HEK293 (cell line): ENCODE measurements around the gene RHEX.

Experiments used
- CTCF ChIA-PET: fragments of 350-600 bp; formaldehyde crosslinking; extraction: SDS; loops from one replicate; lab custom pipeline; 2021; ENCODE audit warnings: antibody characterized with exemption; lab: Yijun Ruan, JAX
- POLR2A ChIA-PET: fragments of 300-600 bp; formaldehyde crosslinking; extraction: SDS; loops from one replicate; lab custom pipeline; 2020; ENCODE audit warnings: antibody characterized with exemption, inconsistent platforms; lab: Yijun Ruan, JAX
- H3K27ac ChIP-seq: fragments of 200-500 bp; sonication (Bioruptor generic); 2 replicates; pipeline ENCODE4 v1.5.1; 2014; ENCODE audit warnings: low read depth, low read length, control low read depth, inconsistent platforms; ENCODE audit errors: extremely low read depth
- H3K36me3 ChIP-seq, 2 experiments: fragments of 200-500 bp in 1 of 2; sonication (Bioruptor generic) in 1 of 2; 1 replicate in 1 of 2; 2 replicates in 1 of 2; pipeline ENCODE4 v1.5.1; 2014 to 2017; ENCODE audit warnings: inconsistent platforms in 2 of 2, low read length in 2 of 2; ENCODE audit not compliant: control insufficient read depth in 2 of 2, insufficient read depth in 1 of 2
- H3K4me1 ChIP-seq: fragments of 200-500 bp; sonication (Bioruptor generic); 2 replicates; pipeline ENCODE4 v1.5.1; 2014; ENCODE audit warnings: mild to moderate bottlenecking, low read length, inconsistent platforms; ENCODE audit not compliant: control insufficient read depth, insufficient read depth
- H3K4me3 ChIP-seq: 2 replicates; pipeline ENCODE4 v1.5.1; 2011; ENCODE audit warnings: low read depth, mild to moderate bottlenecking, control low read depth, low read length, moderate library complexity
- H3K9me3 ChIP-seq: fragments of 200-500 bp; sonication (Bioruptor generic); 2 replicates; pipeline ENCODE4 v1.5.1; 2014; ENCODE audit warnings: low read depth, low read length, inconsistent platforms; ENCODE audit not compliant: control insufficient read depth, insufficient read depth
- KLF7 ChIP-seq: fragments of 450-650 bp; formaldehyde crosslinking; IDR thresholded peaks from 2 replicates; pipeline ENCODE4 v1.5.1; 2016; ENCODE audit warnings: missing biosample characterization, missing genetic modification characterization, borderline replicate concordance
- PRDM10 ChIP-seq: fragments of 450-650 bp; formaldehyde crosslinking; IDR thresholded peaks from 2 replicates; pipeline ENCODE4 v1.5.1; 2016; ENCODE audit warnings: missing biosample characterization, missing genetic modification characterization
- SP3 ChIP-seq: fragments of 450-650 bp; formaldehyde crosslinking; IDR thresholded peaks from 2 replicates; pipeline ENCODE4 v1.5.1; 2016; ENCODE audit warnings: missing biosample characterization, missing genetic modification characterization
- ZNF157 ChIP-seq: fragments of 450-650 bp; formaldehyde crosslinking; IDR thresholded peaks from 2 replicates; pipeline ENCODE4 v1.5.1; 2016; ENCODE audit warnings: missing biosample characterization, missing genetic modification characterization
- ZNF292 ChIP-seq: fragments of 450-650 bp; formaldehyde crosslinking; IDR thresholded peaks from 2 replicates; pipeline ENCODE4 v1.5.1; 2016; ENCODE audit warnings: low read depth, missing biosample characterization, missing genetic modification characterization, borderline replicate concordance
- ZNF350 ChIP-seq: fragments of 450-650 bp; formaldehyde crosslinking; IDR thresholded peaks from 2 replicates; pipeline ENCODE4 v1.5.0; 2017; ENCODE audit warnings: missing biosample characterization, mild to moderate bottlenecking, missing genetic modification characterization
- ZNF391 ChIP-seq: fragments of 450-650 bp; formaldehyde crosslinking; IDR thresholded peaks from 2 replicates; pipeline ENCODE4 v1.5.1; 2016; ENCODE audit warnings: low read depth, missing biosample characterization, missing genetic modification characterization, borderline replicate concordance
- ZNF433 ChIP-seq: fragments of 450-650 bp; formaldehyde crosslinking; IDR thresholded peaks from 2 replicates; pipeline ENCODE4 v1.5.1; 2016; ENCODE audit warnings: missing biosample characterization, missing genetic modification characterization, low read depth
- ZNF48 ChIP-seq: fragments of 450-650 bp; formaldehyde crosslinking; IDR thresholded peaks from 2 replicates; pipeline ENCODE4 v1.5.1; 2016; ENCODE audit warnings: missing biosample characterization, missing genetic modification characterization
- ZNF510 ChIP-seq: fragments of 450-650 bp; formaldehyde crosslinking; IDR thresholded peaks from 2 replicates; pipeline ENCODE4 v1.5.1; 2018; ENCODE audit warnings: mild to moderate bottlenecking, missing genetic modification characterization, missing biosample characterization; ENCODE audit not compliant: insufficient replicate concordance
- ZNF530 ChIP-seq: fragments of 450-650 bp; formaldehyde crosslinking; IDR thresholded peaks from 2 replicates; pipeline ENCODE4 v1.5.1; 2016; ENCODE audit warnings: low read depth, missing biosample characterization, missing genetic modification characterization
- ZNF555 ChIP-seq: fragments of 450-650 bp; formaldehyde crosslinking; conservative IDR thresholded peaks from 2 replicates; pipeline ENCODE4 v1.5.1; 2017; ENCODE audit warnings: missing biosample characterization, mild to moderate bottlenecking, missing genetic modification characterization, inconsistent platforms
- ZNF768 ChIP-seq: fragments of 450-650 bp; formaldehyde crosslinking; IDR thresholded peaks from 2 replicates; pipeline ENCODE4 v1.5.1; 2018; ENCODE audit warnings: missing biosample characterization, mild to moderate bottlenecking, missing genetic modification characterization
- TF ChIP-seq, protein P1 (sequence below): fragments of 450-650 bp; formaldehyde crosslinking; IDR thresholded peaks from 2 replicates; pipeline ENCODE4 v1.5.1; 2016; ENCODE audit warnings: missing biosample characterization, missing genetic modification characterization
- TF ChIP-seq, protein P2 (sequence below): fragments of 450-650 bp; formaldehyde crosslinking; IDR thresholded peaks from 2 replicates; pipeline ENCODE4 v1.5.1; 2016; ENCODE audit warnings: missing biosample characterization, missing genetic modification characterization
- TF ChIP-seq, protein P3 (sequence below): fragments of 450-650 bp; formaldehyde crosslinking; conservative IDR thresholded peaks from 2 replicates; pipeline ENCODE4 v1.5.1; 2016; ENCODE audit warnings: low read depth, missing biosample characterization, missing genetic modification characterization
- TF ChIP-seq, protein P4 (sequence below): fragments of 450-650 bp; formaldehyde crosslinking; IDR thresholded peaks from 2 replicates; pipeline ENCODE4 v1.5.1; 2017; ENCODE audit warnings: missing biosample characterization, missing genetic modification characterization

Gene RHEX

DNA sequence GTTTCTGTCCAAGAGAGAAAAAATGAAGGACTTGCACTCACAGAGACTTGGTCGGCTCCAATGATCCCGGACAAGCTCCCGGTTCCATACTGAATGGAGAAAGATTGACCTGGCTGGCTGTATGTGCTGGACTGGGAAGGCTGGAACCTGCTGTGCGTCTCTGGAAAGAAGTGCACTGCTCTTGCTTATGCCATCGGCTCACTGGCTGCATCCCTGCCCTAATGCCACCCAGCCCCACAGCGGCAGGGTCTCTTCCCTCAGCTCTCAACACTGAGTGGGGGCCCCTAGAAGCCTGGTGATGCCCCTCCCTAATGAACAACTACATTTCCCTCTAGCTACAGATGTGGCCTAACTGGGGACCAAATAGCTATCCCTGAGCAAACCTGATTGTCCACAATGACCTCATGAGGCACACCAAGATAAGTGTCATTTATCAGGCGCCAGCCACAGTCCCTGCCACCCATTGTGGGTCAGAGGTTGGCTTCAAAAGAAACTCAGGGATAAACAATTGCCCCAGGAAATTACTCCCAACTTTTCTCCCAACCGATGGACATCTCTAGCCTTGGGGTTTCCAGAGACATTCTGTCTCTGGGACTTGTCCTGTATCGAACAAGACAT, 31.9 kb upstream of the RHEX start:
- Histone ChIP-seq H3K4me1 (no peaks in the 10 kb centered on the region), H3K36me3 (no peaks in the 10 kb centered on the region), H3K27ac (no peak overlapping the region), H3K9me3 (no peaks in the 10 kb centered on the region), H3K4me3 (no peak overlapping the region)
- TF ChIP-seq ZNF768 (tag by site-specific recombination) (no peak), ZNF157 (tag by site-specific recombination) (no peak), ZNF433 (tag by site-specific recombination) (no peak), ZNF555 (tag by site-specific recombination) (no peak), SP3 (tag by site-specific recombination) (no peak), PRDM10 (tag by site-specific recombination) (no peak), ZNF391 (tag by site-specific recombination) (no peak), KLF7 (tag by site-specific recombination) (no peak), ZNF292 (tag by site-specific recombination) (no peak), ZNF510 (tag by site-specific recombination) (no peak), ZNF530 (tag by site-specific recombination) (no peak), ZNF350 (tag by site-specific recombination) (no peak), ZNF48 (tag by site-specific recombination) (no peak)
- TF ChIP-seq, protein P1, sequence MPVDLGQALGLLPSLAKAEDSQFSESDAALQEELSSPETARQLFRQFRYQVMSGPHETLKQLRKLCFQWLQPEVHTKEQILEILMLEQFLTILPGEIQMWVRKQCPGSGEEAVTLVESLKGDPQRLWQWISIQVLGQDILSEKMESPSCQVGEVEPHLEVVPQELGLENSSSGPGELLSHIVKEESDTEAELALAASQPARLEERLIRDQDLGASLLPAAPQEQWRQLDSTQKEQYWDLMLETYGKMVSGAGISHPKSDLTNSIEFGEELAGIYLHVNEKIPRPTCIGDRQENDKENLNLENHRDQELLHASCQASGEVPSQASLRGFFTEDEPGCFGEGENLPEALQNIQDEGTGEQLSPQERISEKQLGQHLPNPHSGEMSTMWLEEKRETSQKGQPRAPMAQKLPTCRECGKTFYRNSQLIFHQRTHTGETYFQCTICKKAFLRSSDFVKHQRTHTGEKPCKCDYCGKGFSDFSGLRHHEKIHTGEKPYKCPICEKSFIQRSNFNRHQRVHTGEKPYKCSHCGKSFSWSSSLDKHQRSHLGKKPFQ (tag by site-specific recombination): no peak
- TF ChIP-seq, protein P2, sequence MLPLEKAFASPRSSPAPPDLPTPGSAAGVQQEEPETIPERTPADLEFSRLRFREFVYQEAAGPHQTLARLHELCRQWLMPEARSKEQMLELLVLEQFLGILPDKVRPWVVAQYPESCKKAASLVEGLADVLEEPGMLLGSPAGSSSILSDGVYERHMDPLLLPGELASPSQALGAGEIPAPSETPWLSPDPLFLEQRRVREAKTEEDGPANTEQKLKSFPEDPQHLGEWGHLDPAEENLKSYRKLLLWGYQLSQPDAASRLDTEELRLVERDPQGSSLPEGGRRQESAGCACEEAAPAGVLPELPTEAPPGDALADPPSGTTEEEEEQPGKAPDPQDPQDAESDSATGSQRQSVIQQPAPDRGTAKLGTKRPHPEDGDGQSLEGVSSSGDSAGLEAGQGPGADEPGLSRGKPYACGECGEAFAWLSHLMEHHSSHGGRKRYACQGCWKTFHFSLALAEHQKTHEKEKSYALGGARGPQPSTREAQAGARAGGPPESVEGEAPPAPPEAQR: no peak
- TF ChIP-seq, protein P3, sequence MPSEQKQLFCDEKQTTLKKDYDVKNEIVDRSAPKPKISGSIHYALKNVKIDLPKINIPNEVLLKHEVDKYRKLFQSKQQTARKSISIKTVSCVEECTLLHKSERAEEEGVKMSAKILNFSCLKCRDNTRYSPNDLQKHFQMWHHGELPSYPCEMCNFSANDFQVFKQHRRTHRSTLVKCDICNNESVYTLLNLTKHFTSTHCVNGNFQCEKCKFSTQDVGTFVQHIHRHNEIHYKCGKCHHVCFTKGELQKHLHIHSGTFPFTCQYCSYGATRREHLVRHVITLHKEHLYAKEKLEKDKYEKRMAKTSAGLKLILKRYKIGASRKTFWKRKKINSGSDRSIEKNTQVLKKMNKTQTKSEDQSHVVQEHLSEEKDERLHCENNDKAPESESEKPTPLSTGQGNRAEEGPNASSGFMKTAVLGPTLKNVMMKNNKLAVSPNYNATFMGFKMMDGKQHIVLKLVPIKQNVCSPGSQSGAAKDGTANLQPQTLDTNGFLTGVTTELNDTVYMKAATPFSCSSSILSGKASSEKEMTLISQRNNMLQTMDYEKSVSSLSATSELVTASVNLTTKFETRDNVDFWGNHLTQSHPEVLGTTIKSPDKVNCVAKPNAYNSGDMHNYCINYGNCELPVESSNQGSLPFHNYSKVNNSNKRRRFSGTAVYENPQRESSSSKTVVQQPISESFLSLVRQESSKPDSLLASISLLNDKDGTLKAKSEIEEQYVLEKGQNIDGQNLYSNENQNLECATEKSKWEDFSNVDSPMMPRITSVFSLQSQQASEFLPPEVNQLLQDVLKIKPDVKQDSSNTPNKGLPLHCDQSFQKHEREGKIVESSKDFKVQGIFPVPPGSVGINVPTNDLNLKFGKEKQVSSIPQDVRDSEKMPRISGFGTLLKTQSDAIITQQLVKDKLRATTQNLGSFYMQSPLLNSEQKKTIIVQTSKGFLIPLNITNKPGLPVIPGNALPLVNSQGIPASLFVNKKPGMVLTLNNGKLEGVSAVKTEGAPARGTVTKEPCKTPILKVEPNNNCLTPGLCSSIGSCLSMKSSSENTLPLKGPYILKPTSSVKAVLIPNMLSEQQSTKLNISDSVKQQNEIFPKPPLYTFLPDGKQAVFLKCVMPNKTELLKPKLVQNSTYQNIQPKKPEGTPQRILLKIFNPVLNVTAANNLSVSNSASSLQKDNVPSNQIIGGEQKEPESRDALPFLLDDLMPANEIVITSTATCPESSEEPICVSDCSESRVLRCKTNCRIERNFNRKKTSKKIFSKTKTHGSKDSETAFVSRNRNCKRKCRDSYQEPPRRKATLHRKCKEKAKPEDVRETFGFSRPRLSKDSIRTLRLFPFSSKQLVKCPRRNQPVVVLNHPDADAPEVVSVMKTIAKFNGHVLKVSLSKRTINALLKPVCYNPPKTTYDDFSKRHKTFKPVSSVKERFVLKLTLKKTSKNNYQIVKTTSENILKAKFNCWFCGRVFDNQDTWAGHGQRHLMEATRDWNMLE (tag by site-specific recombination): no peak
- TF ChIP-seq, protein P4, sequence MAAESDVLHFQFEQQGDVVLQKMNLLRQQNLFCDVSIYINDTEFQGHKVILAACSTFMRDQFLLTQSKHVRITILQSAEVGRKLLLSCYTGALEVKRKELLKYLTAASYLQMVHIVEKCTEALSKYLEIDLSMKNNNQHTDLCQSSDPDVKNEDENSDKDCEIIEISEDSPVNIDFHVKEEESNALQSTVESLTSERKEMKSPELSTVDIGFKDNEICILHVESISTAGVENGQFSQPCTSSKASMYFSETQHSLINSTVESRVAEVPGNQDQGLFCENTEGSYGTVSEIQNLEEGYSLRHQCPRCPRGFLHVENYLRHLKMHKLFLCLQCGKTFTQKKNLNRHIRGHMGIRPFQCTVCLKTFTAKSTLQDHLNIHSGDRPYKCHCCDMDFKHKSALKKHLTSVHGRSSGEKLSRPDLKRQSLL (tag by site-specific recombination): no peak
- POLR2A ChIA-PET: no interaction called here
- CTCF ChIA-PET: interaction anchor here (0.6 to 2.8 kb wide), 2 partner anchors 9 to 230 kb away, joined by 4 to 19 read pairs; no protein-coding TSS in a partner anchor
